SH-SY5Y (cell line): ENCODE data around the gene GAS2.

Experiments
- GATA2 ChIP-seq: IDR thresholded peaks from 2 replicates; pipeline ENCODE4 v1.6.1; 2011; ENCODE audit warnings: mild to moderate bottlenecking, low read depth, low read length
- GATA3 ChIP-seq: IDR thresholded peaks from 2 replicates; pipeline ENCODE4 v1.6.1; 2011; ENCODE audit warnings: low read depth, mild to moderate bottlenecking, low read length, moderate library complexity

The GAS2 gene

GRCh38 chr11:22778642-22779041, 112.2 kb downstream of the GAS2 start:
- TF ChIP-seq GATA2 = no peak
- TF ChIP-seq GATA3 = no peak

- no peak for TF ChIP-seq GATA3
- no peak for TF ChIP-seq GATA2
Observed at GRCh38 chr11:22779850-22780249, 113.4 kb downstream of the GAS2 start.

- TF ChIP-seq GATA3 (no peak), GATA2 (no peak)
Observed at GRCh38 chr11:22780952-22781593, 114.7 kb downstream of the GAS2 start.

- TF ChIP-seq GATA3 (no peak), GATA2 (no peak)
Observed at GRCh38 chr11:22785251-22785650, 118.8 kb downstream of the GAS2 start.

- no peak for TF ChIP-seq GATA2
- TF ChIP-seq GATA3 = no peak
Observed at GRCh38 chr11:22786475-22786874, 120.1 kb downstream of the GAS2 start.

- TF ChIP-seq GATA3 (no peak), GATA2 (no peak)
Observed at GRCh38 chr11:22787055-22787454, 120.6 kb downstream of the GAS2 start.

- TF ChIP-seq GATA3 = no peak
- TF ChIP-seq GATA2 = no peak
Observed at GRCh38 chr11:22787551-22788162, 121.2 kb downstream of the GAS2 start.

GRCh38 chr11:22792497-22792896, 126.1 kb downstream of the GAS2 start:
- TF ChIP-seq GATA3 (no peak), GATA2 (no peak)

GRCh38 chr11:22795914-22796313, 129.5 kb downstream of the GAS2 start:
- TF ChIP-seq GATA3 (no peak), GATA2 (no peak)

GRCh38 chr11:22797047-22797446, 130.6 kb downstream of the GAS2 start:
- TF ChIP-seq GATA3 (no peak), GATA2 (no peak)

GRCh38 chr11:22798901-22799300, 132.5 kb downstream of the GAS2 start:
- TF ChIP-seq GATA3 (no peak), GATA2 (no peak)

GRCh38 chr11:22800482-22800881, 134.1 kb downstream of the GAS2 start:
- TF ChIP-seq GATA2 (no peak), GATA3 (no peak)

- TF ChIP-seq GATA2 (no peak), GATA3 (no peak)
Observed at GRCh38 chr11:22802861-22803260, 136.4 kb downstream of the GAS2 start.

- TF ChIP-seq GATA2 (no peak), GATA3 (no peak)
Observed at GRCh38 chr11:22807391-22807790, 141.0 kb downstream of the GAS2 start.

- no peak for TF ChIP-seq GATA3
- TF ChIP-seq GATA2 = no peak
Observed at GRCh38 chr11:22807855-22808570, 141.6 kb downstream of the GAS2 start.
